Skeletal muscle tissue (tissue), 4 donors: ENCODE results near the gene ROGDI. TPM values are rescaled to one million over a fixed set of nuclear protein-coding genes. Genes with fewer than 3 reads are reported as not detected.
"Not testable (repeated sequence)": the region's sequence is repeated elsewhere in the genome, so short reads cannot be mapped to it uniquely, and the experiment has no call there.

Experiments
- H3K27ac ChIP-seq: one replicate; pipeline ENCODE4 v1.7.0; 2013; ENCODE audit warnings: mild to moderate bottlenecking, low read depth, low read length, inconsistent platforms
- H3K27me3 ChIP-seq, 3 donors: one replicate each; pipeline ENCODE4 v1.7.0; 2013; ENCODE audit warnings: low read length in 3 of 3; ENCODE audit not compliant: control insufficient read depth in 3 of 3, insufficient read depth in 3 of 3
- H3K36me3 ChIP-seq, 3 donors: one replicate each; pipeline ENCODE4 v1.7.0; 2013; ENCODE audit warnings: low read length in 3 of 3; ENCODE audit not compliant: control insufficient read depth in 3 of 3, insufficient read depth in 3 of 3
- H3K4me1 ChIP-seq, 3 donors: one replicate each; pipeline ENCODE4 v1.7.0; 2013; ENCODE audit warnings: low read length in 3 of 3, mild to moderate bottlenecking in 3 of 3; ENCODE audit not compliant: control insufficient read depth in 3 of 3, insufficient read depth in 3 of 3
- H3K4me3 ChIP-seq, 3 donors: one replicate each; pipeline ENCODE4 v1.7.0; 2013; ENCODE audit warnings: low read length in 3 of 3
- H3K9ac ChIP-seq, 3 donors: one replicate each; pipeline ENCODE4 v1.7.0; 2013; ENCODE audit warnings: low read length in 3 of 3, mild to moderate bottlenecking in 3 of 3, moderate library complexity in 2 of 3, low read depth in 1 of 3
- H3K9me3 ChIP-seq, 3 donors: one replicate each; pipeline ENCODE4 v1.7.0; 2013; ENCODE audit warnings: low read length in 3 of 3; ENCODE audit not compliant: control insufficient read depth in 3 of 3
- total RNA-seq: library from RNA; depleted of rRNA; stranded (reverse); fragments of >200 nt; gene quantifications from one replicate; pipeline ENCODE4 v1.2.3, GENCODE V29; 2014
- donor health status: Osteomylitis.

ROGDI gene
- total RNA-seq, 1 donor from 2014 or later = 13.0 TPM

- H3K36me3 ChIP-seq, H3K9me3 ChIP-seq, H3K27me3 ChIP-seq, H3K4me1 ChIP-seq, H3K27ac ChIP-seq, H3K4me3 ChIP-seq, H3K9ac ChIP-seq: not testable (repeated sequence)
These were observed 17.9 kb downstream of the ROGDI start for GRCh38 chr16:4784444-4784987.

- no peak overlapping the region for H3K9ac ChIP-seq
- no peaks in the 10 kb centered on the region for H3K4me1 ChIP-seq
- H3K27me3 ChIP-seq = no peaks in the 10 kb centered on the region
- no peaks in the 10 kb centered on the region for H3K36me3 ChIP-seq
- no peaks in the 10 kb centered on the region for H3K9me3 ChIP-seq
- no peak overlapping the region for H3K27ac ChIP-seq
- no peak overlapping the region for H3K4me3 ChIP-seq
These were observed 18.5 kb downstream of the ROGDI start for GRCh38 chr16:4783951-4784336.

- Histone ChIP-seq H3K27ac (no peak overlapping the region), H3K4me1 (no peaks in the 10 kb centered on the region), H3K9ac (no peak overlapping the region), H3K9me3 (no peaks in the 10 kb centered on the region), H3K36me3 (no peaks in the 10 kb centered on the region), H3K27me3 (no peaks in the 10 kb centered on the region), H3K4me3 (no peak overlapping the region)
These were observed 19.0 kb downstream of the ROGDI start for GRCh38 chr16:4783251-4783950.

- H3K27me3 ChIP-seq = no peaks in the 10 kb centered on the region
- H3K9me3 ChIP-seq = no peaks in the 10 kb centered on the region
- H3K9ac ChIP-seq = no peak overlapping the region
These were observed 22.2 kb downstream of the ROGDI start for GRCh38 chr16:4780235-4780634.

GRCh38 chr16:4778050-4778392, 24.4 kb downstream of the ROGDI start:
- Histone ChIP-seq H3K27ac (no peak overlapping the region), H3K4me3 (no peak overlapping the region), H3K9ac (no peak overlapping the region), H3K36me3 (no peaks in the 10 kb centered on the region), H3K9me3 (no peaks in the 10 kb centered on the region), H3K27me3 (no peaks in the 10 kb centered on the region), H3K4me1 (no peaks in the 10 kb centered on the region)

More at GRCh38 chr16:4780235-4780634, 22.2 kb downstream of the ROGDI start:
- no peak overlapping the region for H3K4me3 ChIP-seq
- no peaks in the 10 kb centered on the region for H3K4me1 ChIP-seq
- no peaks in the 10 kb centered on the region for H3K36me3 ChIP-seq
- no peak overlapping the region for H3K27ac ChIP-seq

- H3K27me3 ChIP-seq = no peaks in the 10 kb centered on the region
- H3K4me3 ChIP-seq = no peak overlapping the region
- no peaks in the 10 kb centered on the region for H3K9me3 ChIP-seq
- no peak overlapping the region for H3K9ac ChIP-seq
- H3K36me3 ChIP-seq = no peaks in the 10 kb centered on the region
- H3K4me1 ChIP-seq = no peaks in the 10 kb centered on the region
- H3K27ac ChIP-seq = no peak overlapping the region
These were observed 24.9 kb downstream of the ROGDI start for GRCh38 chr16:4777339-4778049.

DNA sequence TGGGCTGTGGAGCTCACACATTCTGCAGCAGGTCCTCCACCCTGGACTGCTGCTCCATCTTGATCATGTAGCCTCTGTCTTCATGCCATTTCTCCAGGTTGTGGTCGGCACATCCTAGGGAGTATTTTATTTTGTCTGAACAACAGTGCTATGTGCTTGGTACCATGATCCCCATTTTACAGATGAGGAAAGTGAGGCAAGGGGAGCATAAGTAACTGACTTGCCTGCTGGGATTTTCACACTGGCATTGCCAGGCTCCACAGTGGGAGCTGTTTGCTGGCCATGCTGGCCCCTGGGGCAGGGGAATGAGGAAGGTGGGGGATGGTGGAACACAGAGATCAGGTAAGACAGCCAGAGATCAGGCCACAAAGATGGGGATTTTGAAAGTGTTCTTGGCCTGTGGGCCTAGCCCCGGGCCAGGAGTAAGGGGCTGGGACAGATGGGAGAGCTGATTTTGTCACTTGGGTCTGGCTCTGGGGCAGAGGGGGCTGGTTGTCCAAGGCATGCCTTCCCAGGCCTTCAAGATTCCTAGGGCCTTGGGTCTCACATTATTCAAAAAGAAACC, 26.2 kb downstream of the ROGDI start:
- H3K36me3 ChIP-seq = no peaks in the 10 kb centered on the region
- no peak overlapping the region for H3K4me3 ChIP-seq
- H3K27ac ChIP-seq = no peak overlapping the region
- no peaks in the 10 kb centered on the region for H3K27me3 ChIP-seq
- H3K4me1 ChIP-seq = no peaks in the 10 kb centered on the region
- no peaks in the 10 kb centered on the region for H3K9me3 ChIP-seq
- H3K9ac ChIP-seq = no peak overlapping the region

- H3K4me3 ChIP-seq = no peak overlapping the region
- no peaks in the 10 kb centered on the region for H3K27me3 ChIP-seq
- H3K9me3 ChIP-seq = no peaks in the 10 kb centered on the region
- H3K4me1 ChIP-seq = no peaks in the 10 kb centered on the region
- H3K36me3 ChIP-seq = no peaks in the 10 kb centered on the region
- H3K27ac ChIP-seq = no peak overlapping the region
- no peak overlapping the region for H3K9ac ChIP-seq
These were observed 27.4 kb downstream of the ROGDI start for GRCh38 chr16:4775005-4775404.

DNA sequence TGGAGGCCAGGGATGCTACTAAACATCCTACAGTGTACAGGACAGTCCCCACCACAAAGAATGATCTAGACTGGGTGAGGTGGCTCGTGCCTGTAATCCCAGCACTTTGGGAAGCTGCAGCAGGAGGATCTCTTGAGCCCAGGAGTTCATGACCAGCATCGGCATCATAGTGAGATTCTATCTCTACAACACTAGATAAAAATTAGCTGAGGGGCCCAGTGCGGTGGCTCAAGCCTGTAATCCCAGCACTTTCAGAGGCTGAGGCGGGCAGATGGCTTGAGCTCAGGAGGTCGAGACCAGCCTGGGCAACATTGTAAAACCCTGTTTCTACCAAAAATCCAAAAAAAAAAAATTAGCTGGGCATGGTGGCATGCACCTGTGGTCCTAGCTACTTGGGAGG, 30.1 kb downstream of the ROGDI start:
- Histone ChIP-seq H3K9ac (no peak overlapping the region), H3K9me3 (no peaks in the 10 kb centered on the region), H3K27ac (no peak overlapping the region), H3K4me3 (no peak overlapping the region), H3K27me3 (no peaks in the 10 kb centered on the region), H3K4me1 (peaks cover 7 to 16% (median 13%) of the 10 kb centered on the region in 3 donors), H3K36me3 (no peaks in the 10 kb centered on the region)

- no peak overlapping the region for H3K4me3 ChIP-seq
- H3K27ac ChIP-seq = no peak overlapping the region
- no peaks in the 10 kb centered on the region for H3K9me3 ChIP-seq
- peaks cover 7 to 16% (median 13%) of the 10 kb centered on the region in 3 donors for H3K4me1 ChIP-seq
- no peaks in the 10 kb centered on the region for H3K36me3 ChIP-seq
- no peaks in the 10 kb centered on the region for H3K27me3 ChIP-seq
- no peak overlapping the region for H3K9ac ChIP-seq
These were observed 30.8 kb downstream of the ROGDI start for GRCh38 chr16:4771646-4772045.
